SK-N-SH (cell line): ENCODE measurements around the gene CSNK1E.

ENCODE experiments used
- NFIC ChIP-seq: IDR thresholded peaks from 2 replicates; pipeline ENCODE4 v1.4.0; 2012; ENCODE audit warnings: borderline replicate concordance
- RAD21 ChIP-seq: IDR thresholded peaks from 2 replicates; pipeline ENCODE4 v1.6.1; 2012; ENCODE audit warnings: mild to moderate bottlenecking, low read length
- RFX5 ChIP-seq: IDR thresholded peaks from 2 replicates; pipeline ENCODE4 v1.6.1; 2012; ENCODE audit warnings: mild to moderate bottlenecking, improper control_type of control experiment, low read length
- SMC3 ChIP-seq: IDR thresholded peaks from 2 replicates; pipeline ENCODE4 v1.6.1; 2012; ENCODE audit warnings: low read depth, low read length, improper control_type of control experiment
- TF ChIP-seq, protein P1 (sequence below): fragments of 200-600 bp; sonication (generic); IDR thresholded peaks from 2 replicates; pipeline ENCODE4 v1.6.1; 2017; ENCODE audit warnings: antibody characterized with exemption, mild to moderate bottlenecking, moderate library complexity
- TF ChIP-seq, protein P2 (sequence below): IDR thresholded peaks from 2 replicates; pipeline ENCODE4 v1.4.0; 2012; ENCODE audit warnings: low read depth

DNA sequence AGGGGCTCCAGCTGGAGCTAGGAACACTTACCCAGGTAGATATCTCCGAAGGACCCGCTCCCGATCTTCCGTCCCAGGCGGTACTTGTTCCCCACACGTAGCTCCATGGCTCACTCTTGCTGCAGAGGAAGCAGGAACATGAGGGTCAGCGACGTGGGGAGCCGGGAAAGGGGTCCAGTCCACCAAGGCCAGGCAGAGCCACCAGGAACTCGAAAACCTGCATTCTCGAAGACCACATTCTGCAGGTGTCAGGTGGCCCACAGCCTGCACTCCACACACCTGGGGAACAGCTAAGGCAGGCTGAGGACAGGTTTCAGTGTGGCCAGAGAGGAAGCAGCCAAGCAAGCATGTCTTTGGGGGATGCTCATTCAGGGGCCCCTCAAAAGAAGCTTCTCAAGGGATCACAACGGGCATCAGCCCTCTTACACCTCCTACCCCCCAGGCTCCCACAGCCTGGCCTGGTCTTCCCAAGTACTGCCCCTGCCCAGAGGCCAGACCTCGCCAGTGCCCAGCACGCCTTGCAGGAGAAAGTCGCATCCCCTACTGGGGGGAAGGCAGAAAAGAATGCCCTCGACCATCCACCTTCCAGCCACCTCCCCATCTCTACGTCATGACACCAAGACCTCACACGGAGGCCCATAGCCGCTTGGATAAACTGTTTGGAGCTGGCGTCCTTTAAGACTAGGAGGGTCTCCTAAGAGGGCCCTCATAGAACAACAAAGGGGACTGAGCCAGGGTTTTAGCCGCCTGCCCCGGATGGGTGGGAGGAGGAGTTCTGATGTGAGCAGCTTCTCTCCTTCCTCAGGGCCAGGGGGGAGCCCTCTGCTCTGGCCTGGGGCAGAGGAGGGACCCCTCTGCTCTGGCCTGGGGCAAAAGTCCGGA lies 2.9 kb downstream of the CSNK1E start:
- TF ChIP-seq, protein P1, sequence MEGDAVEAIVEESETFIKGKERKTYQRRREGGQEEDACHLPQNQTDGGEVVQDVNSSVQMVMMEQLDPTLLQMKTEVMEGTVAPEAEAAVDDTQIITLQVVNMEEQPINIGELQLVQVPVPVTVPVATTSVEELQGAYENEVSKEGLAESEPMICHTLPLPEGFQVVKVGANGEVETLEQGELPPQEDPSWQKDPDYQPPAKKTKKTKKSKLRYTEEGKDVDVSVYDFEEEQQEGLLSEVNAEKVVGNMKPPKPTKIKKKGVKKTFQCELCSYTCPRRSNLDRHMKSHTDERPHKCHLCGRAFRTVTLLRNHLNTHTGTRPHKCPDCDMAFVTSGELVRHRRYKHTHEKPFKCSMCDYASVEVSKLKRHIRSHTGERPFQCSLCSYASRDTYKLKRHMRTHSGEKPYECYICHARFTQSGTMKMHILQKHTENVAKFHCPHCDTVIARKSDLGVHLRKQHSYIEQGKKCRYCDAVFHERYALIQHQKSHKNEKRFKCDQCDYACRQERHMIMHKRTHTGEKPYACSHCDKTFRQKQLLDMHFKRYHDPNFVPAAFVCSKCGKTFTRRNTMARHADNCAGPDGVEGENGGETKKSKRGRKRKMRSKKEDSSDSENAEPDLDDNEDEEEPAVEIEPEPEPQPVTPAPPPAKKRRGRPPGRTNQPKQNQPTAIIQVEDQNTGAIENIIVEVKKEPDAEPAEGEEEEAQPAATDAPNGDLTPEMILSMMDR = no peak
- TF ChIP-seq NFIC = no peak
- TF ChIP-seq, protein P2, sequence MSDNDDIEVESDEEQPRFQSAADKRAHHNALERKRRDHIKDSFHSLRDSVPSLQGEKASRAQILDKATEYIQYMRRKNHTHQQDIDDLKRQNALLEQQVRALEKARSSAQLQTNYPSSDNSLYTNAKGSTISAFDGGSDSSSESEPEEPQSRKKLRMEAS = no peak
- TF ChIP-seq RFX5 = no peak
- TF ChIP-seq SMC3 = no peak
- TF ChIP-seq RAD21 = no peak
